Retina (tissue), 1 donor: ENCODE results near the gene TMPRSS15.
A peak's percentile ranks its signal among the peaks of the same experiment; 100 is the strongest.
"Not testable (repeated sequence)": the region's sequence is repeated elsewhere in the genome, so short reads cannot be mapped to it uniquely, and the experiment has no call there.

Source experiments
- DNase-seq: peaks from one replicate; pipeline ENCODE4 v3.0.0-alpha.2; 2016

The TMPRSS15 gene

DNA sequence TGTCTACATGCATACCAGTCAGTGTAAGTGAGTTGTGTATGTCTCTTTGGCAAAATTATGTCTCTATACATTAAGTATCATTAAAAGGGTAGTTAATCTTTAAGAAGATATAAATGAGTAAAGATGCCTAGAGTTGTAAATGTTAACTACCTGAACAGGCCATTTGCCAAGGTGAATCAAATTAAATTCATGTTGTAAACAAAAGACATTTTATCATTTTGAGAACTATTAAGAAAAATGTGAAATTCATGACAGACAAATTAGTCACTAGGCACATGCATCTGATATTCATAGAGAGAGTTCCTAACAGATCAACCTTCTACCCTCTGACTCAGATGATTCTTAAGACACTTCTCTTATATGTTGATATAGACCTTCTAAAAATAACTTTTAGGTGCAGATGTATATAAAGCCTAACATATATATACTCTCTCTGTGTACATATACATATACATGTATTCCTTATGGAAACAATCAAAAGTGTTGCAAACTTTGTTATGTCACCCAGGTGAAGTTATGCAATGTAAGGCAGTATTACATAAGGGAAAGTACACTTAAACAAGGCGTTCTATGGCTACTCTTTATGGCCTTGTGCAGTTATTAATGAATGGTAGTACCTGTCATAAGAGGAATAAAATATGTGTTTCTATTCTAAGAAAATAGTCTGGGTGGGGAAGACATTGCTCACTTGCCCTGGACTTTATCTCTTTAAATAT lies at the start of gene TMPRSS15:
TSS of gene TMPRSS15 (minus strand) at position 51 of the 716 bp plus-strand sequence. CDS start 163 bp downstream, outside the sequence.
- DNase-seq: no peak

DNA sequence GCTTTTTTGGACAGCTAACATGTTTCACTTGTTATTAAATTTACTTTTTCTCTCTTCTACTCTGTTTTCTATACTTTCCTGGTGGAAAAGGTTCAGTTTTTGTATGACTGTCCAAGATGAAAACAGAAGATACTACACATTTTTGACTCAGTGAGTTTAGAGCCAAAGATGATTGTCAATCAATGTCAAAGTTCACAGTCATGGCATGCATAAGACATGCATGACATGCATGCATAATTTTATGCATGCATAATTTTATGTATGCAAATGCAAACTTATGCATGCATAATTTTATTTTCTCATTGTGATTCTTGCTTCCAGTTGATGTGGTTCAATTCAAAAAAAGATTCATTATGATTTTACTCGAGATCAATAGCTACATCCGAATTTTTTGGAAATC lies 48.1 kb upstream of the TMPRSS15 start:
- DNase-seq: no peak

DNA sequence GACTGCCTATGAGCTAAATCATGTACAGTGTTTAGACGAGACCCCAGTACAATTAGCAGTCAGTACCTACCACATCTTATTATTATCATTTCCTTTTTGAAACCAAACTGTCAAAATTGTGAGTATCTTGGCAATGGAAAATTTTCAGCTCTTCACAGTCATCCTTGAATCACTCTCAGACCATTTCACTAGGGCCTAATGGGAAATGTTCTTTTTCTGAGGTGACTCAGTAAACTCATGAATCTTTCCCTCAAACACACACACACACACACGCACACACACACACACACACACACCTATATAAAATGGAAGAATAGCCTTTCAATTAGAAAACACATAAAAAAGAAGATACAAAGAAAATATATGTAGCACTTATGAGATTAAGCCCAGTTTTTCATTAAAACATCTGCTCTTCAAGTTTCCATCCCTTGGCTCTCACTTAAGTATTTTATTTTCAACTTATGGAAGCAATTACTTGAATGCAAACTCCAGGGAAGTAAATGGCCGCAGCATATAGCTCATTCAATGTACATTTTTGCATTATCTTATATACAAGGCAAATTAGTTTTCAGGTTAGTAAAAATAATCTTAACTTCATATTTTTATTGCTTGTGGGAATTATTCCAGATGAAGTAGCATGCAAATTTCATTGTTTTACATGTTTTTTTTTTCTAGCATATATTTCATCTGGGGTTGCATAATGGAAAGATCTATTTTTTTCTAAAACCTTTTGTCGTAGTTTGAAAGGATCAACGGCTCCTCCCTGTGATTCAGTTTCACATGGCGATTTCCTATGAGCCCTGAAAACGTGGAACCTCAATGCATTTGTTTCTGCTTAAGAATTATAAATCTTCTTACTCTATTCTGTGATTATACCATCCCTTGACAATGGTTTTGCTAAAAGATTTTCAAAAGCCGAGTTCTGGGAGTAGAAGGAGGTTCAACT lies 46.3 kb upstream of the TMPRSS15 start:
- DNase-seq: no peak

DNA sequence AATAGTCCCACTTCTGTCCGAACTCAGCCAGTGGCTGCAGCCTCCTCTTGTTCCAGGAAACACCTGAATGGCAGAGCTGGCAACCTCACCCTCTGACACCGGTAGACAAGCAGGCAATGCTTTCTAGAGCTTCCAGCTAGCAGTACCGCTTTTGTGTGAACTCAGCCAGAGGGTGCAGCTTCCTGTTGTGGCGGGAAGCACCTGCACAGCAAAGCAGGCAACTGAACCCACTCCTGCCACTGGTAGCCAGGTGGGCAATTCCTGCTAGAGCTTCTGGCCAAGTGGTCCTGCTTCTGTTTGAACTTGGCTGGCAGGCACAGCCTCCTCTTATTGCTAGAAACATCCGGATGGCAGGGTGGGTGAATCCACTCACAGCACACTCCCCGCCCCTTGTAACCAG lies 40.1 kb upstream of the TMPRSS15 start:
- DNase-seq: no peak

DNA sequence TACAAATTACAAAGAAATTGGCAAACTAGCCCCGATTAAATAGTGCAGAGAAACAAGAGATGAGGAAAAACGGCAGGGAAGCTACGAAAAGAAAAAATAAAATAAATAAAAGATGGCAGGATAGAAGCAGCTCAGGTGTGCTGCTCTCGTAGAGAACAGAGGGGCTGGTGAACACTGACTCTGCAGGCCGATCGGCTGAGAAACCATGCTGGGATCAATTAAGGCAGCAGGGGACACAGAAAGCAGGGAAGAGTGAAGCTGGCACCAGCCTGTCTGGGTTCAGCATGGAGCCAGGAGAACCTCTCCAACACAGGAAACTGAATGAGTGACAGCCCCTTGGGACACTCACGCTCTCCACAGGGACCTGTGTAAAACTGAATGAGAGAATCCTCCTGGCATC lies 39.5 kb upstream of the TMPRSS15 start:
- no peak for DNase-seq

DNA sequence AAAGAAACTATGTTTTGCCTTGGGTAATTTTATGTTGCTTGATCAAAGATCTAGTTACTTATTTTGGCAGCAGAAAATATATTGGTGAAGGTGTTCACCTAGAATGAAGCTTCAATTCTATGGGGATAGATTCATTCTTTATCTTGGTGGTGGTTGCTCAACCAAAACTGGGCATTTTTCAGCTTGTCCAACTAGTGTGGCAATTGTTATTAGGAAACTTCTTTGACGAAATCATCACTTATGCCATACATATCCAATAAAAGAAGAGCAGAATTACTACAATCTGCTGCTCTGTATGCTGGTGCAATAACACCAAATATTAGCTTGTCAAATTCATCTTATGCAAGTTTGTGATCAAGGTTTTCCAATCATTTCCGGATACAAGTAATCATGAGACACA lies 26.8 kb upstream of the TMPRSS15 start:
- no peak for DNase-seq

DNA sequence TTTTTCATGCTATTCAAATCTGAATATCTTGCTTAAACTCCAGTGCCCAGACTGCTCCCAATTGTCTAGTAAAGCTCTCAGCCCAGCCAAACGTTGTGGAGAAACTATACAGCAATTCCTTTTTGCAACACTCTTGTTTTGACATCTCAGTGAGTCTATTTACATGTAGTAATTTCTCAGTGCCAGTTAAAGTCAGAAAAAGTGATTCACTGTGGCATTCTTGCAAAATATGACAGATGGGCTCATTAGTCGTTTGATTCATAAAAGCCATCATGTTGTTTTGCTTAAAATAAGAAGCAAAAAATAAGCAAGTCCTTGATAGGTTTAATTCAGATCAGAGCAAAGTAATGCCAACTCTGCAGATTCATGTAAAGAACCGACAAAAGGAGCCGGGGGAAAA lies 20.7 kb upstream of the TMPRSS15 start:
- no peak for DNase-seq

DNA sequence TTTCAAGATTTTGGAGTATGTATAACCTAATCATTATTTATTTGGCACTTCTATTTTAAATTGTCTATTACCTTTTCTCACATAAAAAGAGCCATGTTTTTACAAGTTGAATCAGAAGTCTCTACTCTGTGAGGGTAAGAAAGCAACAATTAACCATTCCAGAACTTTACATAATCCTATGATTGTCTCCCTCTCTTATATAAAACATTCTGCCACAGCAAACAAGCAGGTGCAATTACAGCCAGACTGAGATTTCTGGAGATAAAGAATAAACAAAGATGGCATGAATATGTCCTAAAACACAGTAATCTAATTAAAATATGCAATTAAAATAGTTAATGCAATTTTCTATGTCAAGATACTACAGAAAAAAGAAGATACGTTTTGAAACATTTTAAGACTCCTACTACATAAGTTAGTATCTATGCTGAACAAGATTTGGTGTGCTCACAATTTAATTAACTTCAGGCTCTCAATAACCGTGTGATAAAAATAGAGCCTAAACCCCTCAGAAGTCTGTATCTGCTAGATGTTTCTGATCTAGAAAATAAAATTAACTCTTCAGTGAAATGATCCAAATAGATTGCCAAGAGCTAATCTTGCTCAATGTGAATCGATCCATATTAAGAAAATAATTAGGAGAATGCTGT lies 13.7 kb upstream of the TMPRSS15 start:
- DNase-seq: no peak

DNA sequence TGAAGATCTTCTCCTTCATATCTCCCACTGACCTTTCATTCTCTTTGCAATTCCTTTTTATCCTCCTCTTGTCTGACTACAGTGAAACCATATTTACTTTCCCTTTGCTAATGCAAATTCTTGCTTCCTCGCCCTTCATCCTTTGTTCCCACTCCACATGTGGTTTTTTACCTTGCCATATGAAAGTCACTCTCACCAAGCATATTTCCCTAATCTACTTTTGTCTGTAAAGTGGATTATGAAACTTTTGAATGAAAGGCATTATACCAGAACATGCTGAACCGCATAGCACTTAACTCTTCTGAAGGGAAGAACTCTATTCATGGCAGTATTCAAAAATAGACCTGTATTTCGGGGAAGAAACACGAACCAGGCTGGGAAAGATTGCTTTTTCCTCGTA lies 8.0 kb upstream of the TMPRSS15 start:
- no peak for DNase-seq

DNA sequence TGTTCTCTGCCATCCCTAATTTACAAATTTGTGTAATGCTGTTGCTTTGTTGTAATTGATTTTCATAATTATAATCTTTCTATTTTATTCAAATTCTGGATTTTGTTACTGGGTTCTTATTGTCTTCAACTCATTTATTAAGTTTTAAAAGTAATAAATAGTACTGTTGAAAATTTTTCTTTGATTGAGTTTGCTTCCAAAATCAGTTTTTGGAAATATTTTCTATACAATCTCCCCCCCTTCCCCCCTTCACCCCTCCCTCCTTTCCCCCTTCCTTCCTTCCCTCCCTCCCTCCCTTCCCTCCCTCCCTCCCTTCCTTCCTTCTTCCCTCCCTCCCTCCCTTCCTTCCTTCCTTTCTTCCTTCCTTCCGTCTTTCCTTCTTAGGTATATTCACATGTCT lies 6.0 kb upstream of the TMPRSS15 start:
- no peak for DNase-seq

DNA sequence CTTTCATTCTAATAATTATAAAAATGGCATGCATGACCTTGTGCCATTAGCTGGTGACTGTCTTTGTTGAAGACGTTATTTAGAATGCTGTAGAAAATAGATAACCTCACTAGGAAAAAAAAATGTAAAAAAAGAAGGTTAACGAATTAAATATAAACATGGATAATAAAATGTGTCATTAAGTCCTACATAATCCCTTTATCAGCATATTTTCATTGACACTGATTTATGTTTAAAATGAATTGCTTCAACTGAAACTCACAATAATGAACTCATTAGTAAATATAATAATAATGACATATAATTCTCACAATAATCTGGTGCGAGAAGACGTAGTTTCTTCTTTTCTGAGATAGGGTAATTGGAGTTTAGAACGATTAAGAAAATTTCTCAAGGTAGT lies 4.7 kb downstream of the TMPRSS15 start:
- DNase-seq: no peak

DNA sequence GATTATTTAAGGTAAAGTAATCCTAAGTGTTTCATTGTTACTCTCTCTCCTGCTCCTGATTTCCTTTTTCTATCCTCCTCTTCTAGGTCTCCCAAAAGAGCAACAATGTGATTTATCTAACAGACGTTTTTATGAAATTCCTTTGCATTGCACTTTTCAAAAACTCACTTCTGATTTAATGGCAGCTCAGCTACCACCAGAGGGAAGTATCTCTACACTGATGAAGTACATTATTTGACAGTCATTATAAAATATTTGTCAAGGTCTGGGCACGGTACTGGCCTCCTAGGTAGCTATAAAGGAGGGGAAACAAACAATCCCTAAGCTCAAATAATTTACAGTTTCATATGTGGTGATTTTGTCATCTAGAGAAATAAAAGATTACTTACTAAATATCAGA lies 15.6 kb downstream of the TMPRSS15 start:
- DNase-seq: no peak

DNA sequence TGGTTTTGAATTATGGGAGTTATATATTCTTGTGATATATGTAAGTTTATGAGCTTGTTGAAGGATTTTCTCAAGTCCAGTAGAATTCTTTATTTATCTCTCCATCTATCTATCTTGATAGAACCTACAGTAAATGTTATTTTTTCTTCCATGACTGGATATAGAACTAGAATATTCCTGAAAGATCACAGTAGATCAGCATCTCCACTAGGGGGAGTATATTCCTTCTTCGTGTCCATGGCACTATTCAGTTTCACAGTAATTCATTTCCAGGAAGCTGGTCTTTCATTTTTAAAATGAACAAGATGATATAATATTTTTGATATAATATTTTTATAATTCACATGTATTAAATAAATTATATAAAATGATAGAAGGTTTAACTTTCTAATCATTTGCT lies 18.8 kb downstream of the TMPRSS15 start:
- DNase-seq: no peak

DNA sequence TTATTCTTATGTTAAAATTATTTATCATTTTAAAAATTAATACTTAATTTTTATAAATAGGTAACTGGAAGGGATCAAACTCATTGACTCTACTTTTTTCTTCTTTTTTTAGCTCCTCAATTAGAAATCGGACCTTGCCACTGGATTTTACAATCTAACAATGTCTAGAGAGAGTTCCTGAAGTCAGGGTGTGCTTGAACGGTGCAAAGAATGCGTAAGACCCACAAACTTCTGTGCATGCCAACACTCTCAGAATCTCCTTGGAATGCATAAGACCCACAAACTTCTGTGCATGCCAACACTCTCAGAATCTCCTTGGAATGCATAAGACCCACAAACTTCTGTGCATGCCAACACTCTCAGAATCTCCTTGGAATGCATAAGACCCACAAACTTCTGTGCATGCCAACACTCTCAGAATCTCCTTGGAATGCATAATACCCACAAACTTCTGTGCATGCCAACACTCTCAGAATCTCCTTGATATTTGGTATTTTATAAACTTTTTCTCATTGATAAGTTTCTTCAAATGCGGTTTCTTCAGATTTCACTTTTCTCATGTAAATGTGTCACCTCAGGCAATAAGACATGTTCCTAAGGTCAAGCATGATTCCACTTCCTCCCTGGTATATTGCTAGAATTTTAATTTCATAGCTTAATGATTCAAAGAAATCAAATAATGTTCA lies 20.5 kb downstream of the TMPRSS15 start:
- DNase-seq: not testable (repeated sequence)

DNA sequence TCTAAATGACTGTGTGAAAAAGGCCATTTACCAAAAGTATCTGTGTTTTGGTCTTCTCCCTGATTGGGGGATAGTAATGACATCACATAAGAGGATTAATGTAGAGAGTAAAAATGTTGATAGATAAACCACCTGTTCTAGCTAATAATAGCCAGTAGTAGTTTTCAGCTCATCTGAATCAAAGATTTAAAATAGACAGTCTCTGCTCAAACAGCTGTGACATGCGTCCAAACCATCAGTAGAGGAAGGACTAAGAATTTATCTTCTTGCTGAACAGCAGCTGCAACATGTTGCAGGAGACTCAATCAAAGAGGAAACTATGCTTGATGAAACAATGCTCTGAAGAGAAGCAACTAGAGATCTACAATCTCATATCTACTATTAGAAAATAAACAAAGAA lies 21.4 kb downstream of the TMPRSS15 start:
- DNase-seq: no peak

DNA sequence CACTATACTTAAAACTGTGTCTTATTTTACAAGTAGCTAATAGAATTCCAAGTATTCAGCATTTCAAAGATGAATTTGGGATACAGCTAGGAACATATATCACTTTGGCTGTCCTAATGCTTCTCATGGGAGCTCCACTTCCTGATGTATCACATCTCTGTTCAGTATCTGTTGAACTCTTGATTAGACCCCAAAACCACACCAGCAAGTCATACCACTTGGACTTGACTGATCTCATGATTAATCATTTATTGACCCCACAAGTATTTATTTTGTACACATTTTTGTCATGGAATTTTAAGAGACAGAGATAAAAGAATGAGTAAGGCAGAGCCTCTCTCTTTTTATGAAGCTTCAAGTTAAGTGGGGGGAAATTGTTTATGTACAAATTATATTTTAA lies 30.0 kb downstream of the TMPRSS15 start:
- no peak for DNase-seq

DNA sequence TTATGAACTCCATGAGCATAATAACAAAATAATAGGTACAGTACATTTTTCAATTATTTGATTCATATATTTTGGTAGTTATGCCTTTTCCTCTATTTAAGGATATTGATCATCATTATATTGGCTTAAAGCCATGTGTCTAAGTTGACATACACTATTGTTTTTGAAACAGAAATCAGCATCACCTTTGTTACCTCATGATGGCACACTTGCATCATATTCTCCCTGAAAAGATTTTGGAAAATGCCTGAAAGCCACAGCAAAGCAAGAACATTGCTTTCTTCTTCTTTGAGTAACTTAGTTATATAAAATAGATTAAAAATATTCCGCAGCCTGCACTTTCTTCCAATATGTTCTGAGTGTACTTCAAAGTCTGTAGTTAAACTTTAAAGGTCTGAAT lies 33.3 kb downstream of the TMPRSS15 start:
- no peak for DNase-seq

DNA sequence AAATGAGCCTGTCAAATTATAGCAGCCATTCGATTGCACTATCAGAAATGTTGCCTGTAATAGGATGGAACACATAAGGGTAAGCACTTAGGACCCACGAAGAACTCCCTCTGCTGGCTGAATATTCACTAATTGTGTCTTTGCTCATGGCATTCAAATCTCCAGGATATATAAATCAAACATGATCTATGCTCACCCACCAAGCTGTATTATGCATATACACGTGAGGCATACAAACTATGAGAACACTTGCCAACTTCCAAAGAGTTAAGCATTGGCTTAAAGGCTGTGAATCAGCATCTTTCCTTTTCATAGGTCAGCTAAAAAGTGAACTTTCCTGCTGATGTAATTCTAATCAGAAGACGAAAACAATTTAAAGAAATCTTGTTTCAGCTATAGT lies 34.5 kb downstream of the TMPRSS15 start:
- DNase-seq: peak; percentile 12

DNA sequence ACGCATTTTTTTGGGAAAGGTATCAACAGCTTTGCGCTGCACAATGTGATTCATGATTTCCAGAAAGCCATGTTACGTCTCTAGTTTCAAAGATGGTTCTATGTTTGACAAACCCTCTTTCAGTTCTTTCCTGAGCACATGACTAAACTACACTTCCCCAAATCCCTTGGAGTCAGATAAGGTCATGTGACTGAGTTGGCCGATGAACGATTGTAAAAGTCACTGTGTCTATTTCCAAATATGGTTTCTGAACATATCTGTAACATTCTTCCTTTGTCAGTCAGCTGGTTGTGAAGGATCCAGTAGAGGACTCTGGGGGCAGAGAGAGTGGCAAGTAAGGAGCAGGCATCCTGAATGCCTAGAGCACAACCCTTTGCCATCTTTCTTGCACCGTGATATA lies 35.4 kb downstream of the TMPRSS15 start:
- DNase-seq: no peak

DNA sequence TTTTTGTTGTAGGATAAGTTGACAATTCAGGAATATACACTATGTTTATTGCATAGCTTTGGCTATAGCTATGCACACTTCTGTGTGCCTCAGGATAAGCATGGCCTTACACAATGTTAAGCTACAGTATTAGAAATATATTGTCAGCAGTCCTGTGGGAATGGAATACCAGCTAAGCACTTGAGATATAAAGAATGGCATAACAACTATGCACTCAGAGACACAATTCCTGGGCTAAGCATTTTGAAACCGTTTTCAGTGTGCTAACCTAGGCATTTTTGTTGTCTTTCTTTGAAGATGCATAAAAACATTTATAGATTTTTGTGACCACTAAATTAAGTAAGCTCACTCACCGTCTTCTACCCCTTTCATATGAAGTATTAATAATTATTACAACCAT lies 46.8 kb downstream of the TMPRSS15 start:
- no peak for DNase-seq

DNA sequence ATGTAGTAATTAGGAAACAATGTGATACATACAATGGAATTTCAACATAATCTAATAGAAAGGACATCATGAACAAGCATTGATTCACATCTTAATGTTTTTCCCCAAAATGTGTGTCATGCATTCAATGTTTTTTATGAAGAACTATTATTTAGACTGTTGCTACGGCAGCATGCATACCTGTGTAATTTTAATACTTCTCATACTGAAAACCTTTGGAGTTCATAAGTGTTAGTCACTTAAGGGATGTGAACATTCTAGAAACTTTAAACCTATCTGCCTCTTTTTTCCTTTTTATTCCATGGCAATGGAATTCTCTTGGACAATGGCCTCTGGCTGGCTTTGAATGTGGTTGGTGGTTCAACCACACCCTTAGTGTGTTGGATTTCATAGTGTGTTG lies 48.6 kb downstream of the TMPRSS15 start:
- DNase-seq: no peak

DNA sequence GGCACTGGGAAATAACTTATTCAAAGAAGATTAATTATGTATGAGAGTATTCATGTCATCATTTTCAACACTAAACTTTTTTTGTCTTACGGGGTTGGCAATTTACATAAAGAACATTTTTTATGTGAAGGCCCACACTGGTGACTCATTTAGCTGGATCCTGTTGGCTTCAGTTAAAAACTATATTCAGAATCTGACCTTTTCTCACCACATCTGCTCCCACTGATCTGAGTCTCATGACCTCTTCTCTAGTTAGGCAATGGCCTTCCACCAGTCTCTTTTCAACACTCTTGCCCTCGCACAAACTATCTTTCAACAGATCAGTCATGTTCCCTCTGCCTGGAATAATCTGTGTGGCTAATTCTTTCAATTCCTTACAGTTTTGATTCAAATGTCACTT lies 53.4 kb downstream of the TMPRSS15 start:
- DNase-seq: no peak

DNA sequence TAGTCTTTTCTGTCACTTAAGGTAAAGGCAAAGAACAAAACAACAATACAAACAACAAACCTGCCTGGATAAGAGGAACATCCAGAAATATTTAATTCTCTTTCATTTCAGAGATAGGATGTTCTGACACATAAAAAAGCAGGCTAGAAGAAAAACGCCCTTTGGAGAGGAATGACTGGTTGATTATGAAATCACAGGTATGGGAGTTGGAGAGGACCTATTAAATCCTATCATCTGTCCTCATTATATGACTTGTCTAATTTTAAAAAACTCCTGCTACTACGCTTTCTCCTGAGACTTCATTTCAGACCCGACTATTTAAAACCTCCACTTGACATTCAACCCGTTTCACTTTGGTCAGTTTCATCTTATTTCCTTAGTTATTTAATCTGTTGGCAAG lies 54.1 kb downstream of the TMPRSS15 start:
- DNase-seq: no peak
